K562 (cell line): ENCODE data around the gene PARD3B. TPM values are rescaled to one million over a fixed set of nuclear protein-coding genes. Genes with fewer than 3 reads are reported as not detected.

Experiments used
- ATAC-seq: fragments of 200-7000 bp; cut with Tn5 transposase; 3 replicates; pipeline ENCODE4 v1.9.1; 2020; ENCODE audit warnings: moderate library complexity
- BruUV-seq: library from RNA; stranded (reverse); fragments of 400-500 nt; replicated peaks from 2 replicates; lab custom pipeline; 2021; lab: Mats Ljungman, UMichigan
- CTCF ChIA-PET: fragments of 300-600 bp; formaldehyde crosslinking; extraction: SDS; loops from one replicate; lab custom pipeline; 2021; ENCODE audit warnings: low intra/inter-chr PET ratio; lab: Yijun Ruan, JAX
- POLR2A ChIA-PET: fragments of 300-600, 350-650 bp; sonication (Branson Sonifier 250); formaldehyde crosslinking; extraction: SDS; loops from one replicate; lab custom pipeline; 2021; ENCODE audit warnings: antibody characterized with exemption, inconsistent platforms; lab: Yijun Ruan, JAX
- DNase-seq, 4 experiments: peaks; one replicate each; pipeline versions ENCODE4 v3.0.0 to v3.0.0-alpha.2; 2011 to 2018; ENCODE audit warnings: low spot score in 3 of 4, mixed read lengths in 3 of 4; ENCODE audit errors: extremely low read depth in 1 of 4
- FAIRE-seq: peaks from 2 replicates; lab custom pipeline; 2011; peaks lifted over from hg19 to GRCh38; lab: Jason Lieb, UNC
- H2AFZ ChIP-seq: 2 replicates; pipeline ENCODE4 v1.6.0; 2011; ENCODE audit warnings: low read depth, low read length, control low read depth, inconsistent platforms
- H3K27ac ChIP-seq: fragments of 200-600 bp; 3 replicates; pipeline ENCODE4 v1.8.0; 2011; ENCODE audit warnings: low read depth, mild to moderate bottlenecking, control low read depth, inconsistent platforms, low read length, moderate library complexity, mixed read lengths; ENCODE audit errors: extremely low read depth
- H3K27me3 ChIP-seq, 2 experiments: fragments of 300-600 bp in 1 of 2; 2 replicates in 1 of 2; 3 replicates in 1 of 2; pipeline versions ENCODE4 v1.6.0 to v1.8.0; 2011; ENCODE audit warnings: inconsistent platforms in 2 of 2, low read length in 2 of 2, mild to moderate bottlenecking in 1 of 2, mixed read lengths in 1 of 2, moderate library complexity in 1 of 2; ENCODE audit not compliant: control insufficient read depth in 2 of 2, insufficient read depth in 2 of 2
- H3K36me3 ChIP-seq: fragments of 300-600 bp; 3 replicates; pipeline ENCODE4 v1.8.0; 2011; ENCODE audit warnings: mild to moderate bottlenecking, low read length, inconsistent platforms; ENCODE audit not compliant: control insufficient read depth, insufficient read depth
- H3K4me1 ChIP-seq, 2 experiments: fragments of 200-600 bp in 1 of 2; replicated peaks in 1 of 2; 2 replicates in 1 of 2; 3 replicates in 1 of 2; pipeline versions ENCODE4 v1.5.1 to v1.8.0; 2011; ENCODE audit warnings: inconsistent platforms in 2 of 2, low read length in 2 of 2, mild to moderate bottlenecking in 1 of 2, mixed read lengths in 1 of 2, moderate library complexity in 1 of 2; ENCODE audit not compliant: control insufficient read depth in 2 of 2, insufficient read depth in 2 of 2
- H3K4me2 ChIP-seq: 2 replicates; pipeline ENCODE4 v1.6.1; 2011; ENCODE audit warnings: low read length, control low read depth, inconsistent platforms, mixed read lengths; ENCODE audit not compliant: insufficient read depth
- H3K4me3 ChIP-seq: fragments of 200-600 bp; sonication (generic), shearing (Covaris generic); 2 replicates; pipeline ENCODE4 v1.5.1; 2016; ENCODE audit warnings: control low read depth, inconsistent platforms
- H3K79me2 ChIP-seq: fragments of 200-600 bp; 3 replicates; pipeline ENCODE4 v1.8.0; 2011; ENCODE audit warnings: low read length, inconsistent platforms; ENCODE audit not compliant: control insufficient read depth, insufficient read depth
- H3K9ac ChIP-seq, 2 experiments: 2 replicates each; pipeline versions ENCODE4 v1.6.0 to v1.6.1; 2011; ENCODE audit warnings: low read depth in 2 of 2, low read length in 2 of 2, control low read depth in 1 of 2, inconsistent platforms in 1 of 2, mild to moderate bottlenecking in 1 of 2, mixed read lengths in 1 of 2; ENCODE audit not compliant: insufficient read depth in 1 of 2
- H3K9me1 ChIP-seq: one replicate; pipeline ENCODE4 v1.6.0; 2011; ENCODE audit warnings: inconsistent platforms, mild to moderate bottlenecking, low read length, moderate library complexity; ENCODE audit not compliant: control insufficient read depth, insufficient read depth
- H3K9me3 ChIP-seq: replicated peaks from 2 replicates; pipeline ENCODE4 v1.5.1; 2011; ENCODE audit warnings: low read depth, low read length, inconsistent platforms; ENCODE audit not compliant: control insufficient read depth, insufficient read depth
- H4K20me1 ChIP-seq: replicated peaks from 2 replicates; pipeline ENCODE4 v1.6.1; 2011; ENCODE audit warnings: low read length, inconsistent platforms, mixed read lengths; ENCODE audit not compliant: control insufficient read depth, insufficient read depth
- ARID4B ChIP-seq: sonication (generic); formaldehyde crosslinking; IDR thresholded peaks from 2 replicates; pipeline ENCODE4 v1.8.0; 2022; ENCODE audit warnings: mild to moderate bottlenecking, missing genetic modification reagents
- DACH1 ChIP-seq: fragments of 450-650 bp; IDR thresholded peaks from 2 replicates; pipeline ENCODE4 v1.6.1; 2018; ENCODE audit not compliant: partially characterized antibody
- HCFC1 ChIP-seq: IDR thresholded peaks from 2 replicates; pipeline ENCODE4 v1.6.1; 2012; ENCODE audit warnings: low read depth, low read length, improper control_type of control experiment
- HNRNPUL1 ChIP-seq: fragments of 200-400 bp; formaldehyde crosslinking; IDR thresholded peaks from 2 replicates; pipeline ENCODE4 v1.6.1; 2017; ENCODE audit warnings: low read length
- SREBF2 ChIP-seq: sonication (generic); formaldehyde crosslinking; IDR thresholded peaks from 2 replicates; pipeline ENCODE4 v1.4.0; 2020; ENCODE audit warnings: mild to moderate bottlenecking, missing genetic modification reagents
- TCFL5 ChIP-seq: fragments of 250-450 bp; sonication (Bioruptor Pico); conservative IDR thresholded peaks from 2 replicates; pipeline ENCODE4 v1.6.1; 2021; ENCODE audit warnings: mild to moderate bottlenecking, moderate library complexity, matching md5 sums
- TEAD2 ChIP-seq: fragments of 450-650 bp; IDR thresholded peaks from 2 replicates; pipeline ENCODE4 v1.6.1; 2016; ENCODE audit warnings: missing genetic modification characterization, control low read depth, missing compliant biosample characterization
- ZBTB8A ChIP-seq: fragments of 450-650 bp; IDR thresholded peaks from 2 replicates; pipeline ENCODE4 v1.6.1; 2018; ENCODE audit warnings: mild to moderate bottlenecking, moderate library complexity; ENCODE audit not compliant: partially characterized antibody
- ZC3H4 ChIP-seq: sonication (generic); formaldehyde crosslinking; IDR thresholded peaks from 2 replicates; pipeline ENCODE4 v1.9.0; 2021; ENCODE audit warnings: missing genetic modification reagents, borderline replicate concordance
- ZNF184 ChIP-seq: sonication (generic); formaldehyde crosslinking; IDR thresholded peaks from 2 replicates; pipeline ENCODE4 v1.5.0; 2020; ENCODE audit warnings: missing genetic modification reagents
- ZNF449 ChIP-seq: fragments of 250-450 bp; sonication (Bioruptor Pico); IDR thresholded peaks from 2 replicates; pipeline ENCODE4 v1.8.0; 2022; ENCODE audit warnings: moderate library complexity, mild to moderate bottlenecking, inconsistent platforms
- ZNF707 ChIP-seq: fragments of 250-450 bp; sonication (Bioruptor Pico); conservative IDR thresholded peaks from 2 replicates; pipeline ENCODE4 v1.8.0; 2022; ENCODE audit warnings: inconsistent platforms, mild to moderate bottlenecking, moderate library complexity
- WGBS: fragments of 100-300 bp; shearing (Covaris generic); methylation state at CpG from one replicate; pipeline ENCODE4 v1.1.6; 2016; ENCODE audit warnings: low coverage, mixed read lengths; ENCODE audit not compliant: insufficient coverage; ENCODE audit errors: missing lambda C conversion rate; 5-methylcytosine and 5-hydroxymethylcytosine counted together
- in situ Hi-C: fragments of 300-500 bp; cut with MboI; formaldehyde crosslinking; loops from 4 replicates; pipeline ENCODE4 v1.15.0; 2018; ENCODE audit warnings: inconsistent platforms, mixed read lengths
- intact Hi-C: fragments of 100-400 bp; cut with micrococcal nuclease; formaldehyde crosslinking; loops from 2 replicates; pipeline ENCODE4 v1.14.2; 2022
- polyA plus RNA-seq, 8 experiments: library from polyadenylated mRNA; depleted of rRNA in 4 of 8; stranded (reverse) in 5 of 8; unstranded in 3 of 8; fragments of >200 nt; fragmentation: Nextera tagmentation in 2 of 8; fragmentation: Illumina TruSeq in 1 of 8; extraction: Ambion mirVana in 2 of 8; extraction: Trizol in 1 of 8; gene quantifications; 2 replicates each; pipeline versions ENCODE4 v1.2.1 to v1.2.3, GENCODE V29; 2011 to 2014; ENCODE audit warnings: inconsistent platforms in 1 of 8, missing spikeins in 1 of 8
- total RNA-seq, 7 experiments: library from RNA; depleted of rRNA in 6 of 7; stranded (reverse); fragments of >200 nt in 6 of 7; fragmentation: Illumina TruSeq in 2 of 7; extraction: Trizol in 2 of 7; gene quantifications; 2 replicates each; pipeline versions ENCODE4 v1.2.1 to v1.2.3, GENCODE V29; 2011 to 2021; ENCODE audit warnings: low replicate concordance in 1 of 7
- TF ChIP-seq, protein P1 (sequence below): fragments of 450-650 bp; formaldehyde crosslinking; conservative IDR thresholded peaks from 2 replicates; pipeline ENCODE4 v1.4.0; 2022; ENCODE audit warnings: mild to moderate bottlenecking, missing genetic modification characterization
- TF ChIP-seq, protein P2 (sequence below): fragments of 450-650 bp; formaldehyde crosslinking; IDR thresholded peaks from 2 replicates; pipeline ENCODE4 v1.4.0; 2020; ENCODE audit warnings: mild to moderate bottlenecking, moderate library complexity

The PARD3B gene
- total and polyA plus RNA-seq, 9 of the 15 experiments (the other 6 are each of a cell fraction or from before 2014, with no cell fraction given): 0.15 to 3.0 (median 1.1) TPM

DNA sequence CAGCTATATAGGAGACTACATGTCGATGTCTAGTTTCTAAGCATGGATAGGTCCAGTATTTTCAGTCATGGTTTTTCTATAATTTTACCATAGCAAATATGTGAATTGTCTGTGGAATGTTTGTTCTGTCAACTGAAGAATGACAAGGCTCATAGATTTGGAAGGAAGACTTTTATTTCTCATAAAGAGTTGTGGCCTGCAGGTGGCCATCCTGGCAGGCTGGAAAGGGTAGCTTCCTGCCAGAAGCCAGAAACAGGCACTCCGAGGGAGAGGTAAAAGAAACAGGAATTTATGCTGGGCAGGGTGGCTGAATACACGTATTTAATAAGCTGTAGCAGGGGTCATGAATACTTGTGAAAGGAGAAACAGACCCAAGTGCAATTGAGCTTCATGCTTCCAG lies 182.1 kb downstream of the PARD3B start:
- H3K79me2 ChIP-seq: no peaks in the 10 kb centered on the region
- H3K9ac ChIP-seq: no peak overlapping the region
- ChIA-PET CTCF (no interaction called here), POLR2A (no interaction called here)
- WGBS: 20% methylated on average over 3 of the region's 3 CpGs
- ATAC-seq: no peak
- no peak overlapping the region for H2AFZ ChIP-seq
- no peaks in the 10 kb centered on the region for H3K9me3 ChIP-seq
- in situ Hi-C loops: no loop called here
- H3K4me2 ChIP-seq: no peak overlapping the region
- no peaks in the 10 kb centered on the region for H4K20me1 ChIP-seq
- no peak overlapping the region for H3K4me3 ChIP-seq
- BruUV-seq: no TSS peak
- H3K4me1 ChIP-seq: no peaks in the 10 kb centered on the region
- no peak for FAIRE-seq
- intact Hi-C loops: no loop called here
- H3K27ac ChIP-seq: no peak overlapping the region
- no peaks in the 10 kb centered on the region for H3K27me3 ChIP-seq
- H3K36me3 ChIP-seq: no peaks in the 10 kb centered on the region
- no peak for DNase-seq
- H3K9me1 ChIP-seq: no peaks in the 10 kb centered on the region
- TF ChIP-seq TEAD2 (tag) (no peak), ARID4B (CRISPR knock-in tag) (no peak), TCFL5 (CRISPR knock-in tag) (no peak), SREBF2 (CRISPR knock-in tag) (no peak), ZNF184 (CRISPR knock-in tag) (no peak), DACH1 (no peak), ZBTB8A (no peak), ZNF707 (CRISPR knock-in tag) (no peak), HNRNPUL1 (no peak), ZC3H4 (CRISPR knock-in tag) (no peak), ZNF449 (no peak), HCFC1 (no peak)
- TF ChIP-seq, protein P1, sequence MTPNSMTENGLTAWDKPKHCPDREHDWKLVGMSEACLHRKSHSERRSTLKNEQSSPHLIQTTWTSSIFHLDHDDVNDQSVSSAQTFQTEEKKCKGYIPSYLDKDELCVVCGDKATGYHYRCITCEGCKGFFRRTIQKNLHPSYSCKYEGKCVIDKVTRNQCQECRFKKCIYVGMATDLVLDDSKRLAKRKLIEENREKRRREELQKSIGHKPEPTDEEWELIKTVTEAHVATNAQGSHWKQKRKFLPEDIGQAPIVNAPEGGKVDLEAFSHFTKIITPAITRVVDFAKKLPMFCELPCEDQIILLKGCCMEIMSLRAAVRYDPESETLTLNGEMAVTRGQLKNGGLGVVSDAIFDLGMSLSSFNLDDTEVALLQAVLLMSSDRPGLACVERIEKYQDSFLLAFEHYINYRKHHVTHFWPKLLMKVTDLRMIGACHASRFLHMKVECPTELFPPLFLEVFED: no peak
- TF ChIP-seq, protein P2, sequence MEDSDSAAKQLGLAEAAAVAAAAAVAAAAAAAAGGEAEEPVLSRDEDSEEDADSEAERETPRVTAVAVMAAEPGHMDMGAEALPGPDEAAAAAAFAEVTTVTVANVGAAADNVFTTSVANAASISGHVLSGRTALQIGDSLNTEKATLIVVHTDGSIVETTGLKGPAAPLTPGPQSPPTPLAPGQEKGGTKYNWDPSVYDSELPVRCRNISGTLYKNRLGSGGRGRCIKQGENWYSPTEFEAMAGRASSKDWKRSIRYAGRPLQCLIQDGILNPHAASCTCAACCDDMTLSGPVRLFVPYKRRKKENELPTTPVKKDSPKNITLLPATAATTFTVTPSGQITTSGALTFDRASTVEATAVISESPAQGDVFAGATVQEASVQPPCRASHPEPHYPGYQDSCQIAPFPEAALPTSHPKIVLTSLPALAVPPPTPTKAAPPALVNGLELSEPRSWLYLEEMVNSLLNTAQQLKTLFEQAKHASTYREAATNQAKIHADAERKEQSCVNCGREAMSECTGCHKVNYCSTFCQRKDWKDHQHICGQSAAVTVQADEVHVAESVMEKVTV: no peak
